ENCODE measurements around the gene DCAF8L2. TPM values are rescaled to one million over a fixed set of nuclear protein-coding genes. Genes with fewer than 3 reads are reported as not detected.

DCAF8L2 gene
- total RNA-seq, 2 donors from 2014 or later, result not detected

DNA sequence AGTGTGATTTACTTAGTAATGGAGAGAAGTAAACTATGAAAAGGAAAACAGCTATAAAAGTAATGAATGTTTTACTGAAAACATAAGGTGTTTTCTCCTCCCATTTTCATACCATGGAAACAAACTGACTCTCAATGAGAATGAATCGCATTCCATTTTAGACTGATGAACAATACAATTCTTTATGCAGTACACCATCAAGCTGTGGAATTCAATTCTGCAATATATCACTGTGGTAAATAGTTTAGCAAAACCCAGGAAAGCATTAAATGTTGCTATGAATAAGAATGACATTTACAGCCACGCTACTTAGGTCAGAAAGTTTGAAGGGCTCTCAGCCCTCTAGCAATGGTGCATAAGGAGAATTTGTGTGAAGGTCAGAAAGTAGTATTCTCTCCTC is 7.4 kb downstream of the DCAF8L2 start:
- no peak overlapping the region for H3K27ac ChIP-seq
- H3K4me1 ChIP-seq, result no peaks in the 10 kb centered on the region
- DNase-seq, result no peak
- H3K4me3 ChIP-seq, result no peak overlapping the region
- TF ChIP-seq, protein P1, sequence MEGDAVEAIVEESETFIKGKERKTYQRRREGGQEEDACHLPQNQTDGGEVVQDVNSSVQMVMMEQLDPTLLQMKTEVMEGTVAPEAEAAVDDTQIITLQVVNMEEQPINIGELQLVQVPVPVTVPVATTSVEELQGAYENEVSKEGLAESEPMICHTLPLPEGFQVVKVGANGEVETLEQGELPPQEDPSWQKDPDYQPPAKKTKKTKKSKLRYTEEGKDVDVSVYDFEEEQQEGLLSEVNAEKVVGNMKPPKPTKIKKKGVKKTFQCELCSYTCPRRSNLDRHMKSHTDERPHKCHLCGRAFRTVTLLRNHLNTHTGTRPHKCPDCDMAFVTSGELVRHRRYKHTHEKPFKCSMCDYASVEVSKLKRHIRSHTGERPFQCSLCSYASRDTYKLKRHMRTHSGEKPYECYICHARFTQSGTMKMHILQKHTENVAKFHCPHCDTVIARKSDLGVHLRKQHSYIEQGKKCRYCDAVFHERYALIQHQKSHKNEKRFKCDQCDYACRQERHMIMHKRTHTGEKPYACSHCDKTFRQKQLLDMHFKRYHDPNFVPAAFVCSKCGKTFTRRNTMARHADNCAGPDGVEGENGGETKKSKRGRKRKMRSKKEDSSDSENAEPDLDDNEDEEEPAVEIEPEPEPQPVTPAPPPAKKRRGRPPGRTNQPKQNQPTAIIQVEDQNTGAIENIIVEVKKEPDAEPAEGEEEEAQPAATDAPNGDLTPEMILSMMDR (IDR thresholded peaks at IDR 0.05), result no peak
- H3K36me3 ChIP-seq (replicated peaks in 1 of 2; ENCODE audit: insufficient read depth in 1 of 2, low read depth in 2 of 2), result no peaks in the 10 kb centered on the region
- intact Hi-C loops (cut with DNase I), result no loop called here
- no peaks in the 10 kb centered on the region for H3K27me3 ChIP-seq
- no peaks in the 10 kb centered on the region for H3K9me3 ChIP-seq
- no peak for ATAC-seq
- WGBS, 2 donors, result 68 to 79% methylated on average over 2 of the region's 2 CpGs

DNA sequence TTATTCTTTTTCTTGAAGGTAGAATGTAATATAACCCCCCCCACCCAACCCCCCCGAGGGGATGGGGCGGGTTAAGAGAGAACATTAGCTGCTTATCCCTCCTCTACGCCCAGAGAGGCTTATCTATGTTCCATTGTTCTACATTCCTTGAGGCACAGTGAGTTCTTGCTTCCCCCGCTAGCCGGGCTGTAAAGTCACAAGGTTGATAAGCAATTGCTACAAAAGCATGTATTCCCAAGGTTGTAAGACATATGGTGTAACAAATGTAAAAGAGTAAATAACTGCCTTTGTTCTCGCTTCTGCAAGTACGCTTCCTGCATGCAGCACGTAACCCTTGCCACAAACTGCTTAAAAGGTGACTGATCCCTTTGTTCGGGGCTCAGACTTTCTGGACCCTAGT is 8.2 kb downstream of the DCAF8L2 start:
- no peak overlapping the region for H3K27ac ChIP-seq
- DNase-seq, result no peak
- no peaks in the 10 kb centered on the region for H3K9me3 ChIP-seq
- no peaks in the 10 kb centered on the region for H3K27me3 ChIP-seq
- WGBS, 2 donors, result 14 to 15% methylated on average over 9 of the region's 9 CpGs
- intact Hi-C loops (cut with DNase I), result no loop called here
- TF ChIP-seq, protein P1 (IDR thresholded peaks at IDR 0.05), result no peak
- TF ChIP-seq POLR2A (IDR thresholded peaks at IDR 0.05), result no peak
- ATAC-seq, result no peak
- H3K4me1 ChIP-seq, result no peaks in the 10 kb centered on the region
- H3K4me3 ChIP-seq, result no peak overlapping the region
- no peaks in the 10 kb centered on the region for H3K36me3 ChIP-seq (replicated peaks in 1 of 2; ENCODE audit: insufficient read depth in 1 of 2, low read depth in 2 of 2)

DNA sequence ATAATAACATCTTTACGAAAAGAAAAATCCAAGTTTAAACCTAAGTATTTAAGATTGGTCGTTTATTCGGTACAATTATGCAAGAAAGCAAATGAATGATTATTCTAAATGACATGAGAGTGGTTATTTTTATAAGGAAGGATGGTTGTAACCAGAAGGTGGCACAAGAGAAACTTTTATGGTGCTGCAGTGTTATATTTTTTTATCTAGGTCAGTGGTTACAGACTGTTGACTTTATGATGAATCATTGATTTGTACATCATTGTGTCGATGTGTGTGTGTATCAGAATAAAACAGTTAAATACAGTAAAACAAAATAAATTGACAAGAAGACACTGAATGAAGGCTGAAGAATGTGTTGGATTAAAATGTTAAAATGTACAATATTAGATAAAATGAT is 9.8 kb downstream of the DCAF8L2 start:
- no peak for DNase-seq
- no peaks in the 10 kb centered on the region for H3K36me3 ChIP-seq (replicated peaks in 1 of 2; ENCODE audit: insufficient read depth in 1 of 2, low read depth in 2 of 2)
- H3K4me3 ChIP-seq, result no peak overlapping the region
- intact Hi-C loops (cut with DNase I), result no loop called here
- H3K4me1 ChIP-seq, result no peaks in the 10 kb centered on the region
- no peaks in the 10 kb centered on the region for H3K27me3 ChIP-seq
- 30 to 33% methylated on average over 4 of the region's 4 CpGs for WGBS, 2 donors
- TF ChIP-seq, protein P1 (IDR thresholded peaks at IDR 0.05), result no peak
- no peak for TF ChIP-seq POLR2A (IDR thresholded peaks at IDR 0.05)
- ATAC-seq, result no peak
- no peaks in the 10 kb centered on the region for H3K9me3 ChIP-seq
- H3K27ac ChIP-seq, result no peak overlapping the region

DNA sequence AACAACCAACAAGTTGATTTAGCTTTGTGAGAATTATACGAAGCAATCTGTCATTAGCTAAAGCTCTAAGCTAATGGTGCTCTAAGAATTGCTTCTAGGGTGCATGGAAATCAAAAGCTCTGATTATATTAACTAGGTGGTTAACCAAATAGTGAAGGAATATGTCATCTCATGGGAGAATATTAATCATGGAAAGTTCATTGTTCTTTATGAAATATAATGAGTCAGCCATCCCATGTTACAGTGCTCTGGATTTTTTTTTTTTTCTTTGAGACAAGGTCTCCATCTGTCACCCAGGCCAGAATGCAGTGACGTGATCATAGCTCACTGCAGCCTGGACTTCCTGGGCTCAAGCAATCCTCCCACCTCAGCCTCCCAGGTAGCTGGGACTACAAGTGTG is 10.5 kb downstream of the DCAF8L2 start:
- DNase-seq, result no peak
- WGBS, 2 donors, result 20 to 66% methylated on average over 2 of the region's 2 CpGs
- no peak overlapping the region for H3K27ac ChIP-seq
- no peaks in the 10 kb centered on the region for H3K36me3 ChIP-seq (replicated peaks in 1 of 2; ENCODE audit: insufficient read depth in 1 of 2, low read depth in 2 of 2)
- TF ChIP-seq POLR2A (IDR thresholded peaks at IDR 0.05), result no peak
- TF ChIP-seq, protein P1 (IDR thresholded peaks at IDR 0.05), result no peak
- no peak for ATAC-seq
- H3K27me3 ChIP-seq, result no peaks in the 10 kb centered on the region
- no peaks in the 10 kb centered on the region for H3K9me3 ChIP-seq
- intact Hi-C loops (cut with DNase I), result no loop called here
- H3K4me1 ChIP-seq, result no peaks in the 10 kb centered on the region
- no peak overlapping the region for H3K4me3 ChIP-seq

DNA sequence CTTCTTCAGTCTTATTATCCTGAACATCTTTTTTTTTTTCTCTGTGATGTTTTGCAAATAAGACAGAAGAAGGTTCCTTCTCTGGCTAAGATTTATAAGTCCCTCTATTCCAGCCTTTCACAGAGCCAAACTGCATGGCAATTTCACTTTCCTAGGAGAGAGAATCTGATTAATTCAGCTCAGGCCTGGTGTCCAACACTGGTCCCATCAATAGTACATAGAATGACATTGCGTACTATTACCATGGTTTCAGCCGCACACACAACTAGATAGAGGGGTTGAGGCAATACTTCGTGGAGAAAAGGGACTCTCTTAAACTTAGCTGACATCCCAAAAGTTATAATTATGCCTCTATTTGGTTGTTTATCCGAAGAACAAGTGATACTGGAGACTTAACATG is 18.5 kb downstream of the DCAF8L2 start:
- no peaks in the 10 kb centered on the region for H3K9me3 ChIP-seq
- DNase-seq (no peak), ATAC-seq (no peak)
- WGBS, 2 donors, result 53 to 58% methylated on average over 4 of the region's 4 CpGs
- H3K4me1 ChIP-seq, result no peaks in the 10 kb centered on the region
- H3K4me3 ChIP-seq, result no peak overlapping the region
- intact Hi-C loops (cut with DNase I), result no loop called here
- H3K27ac ChIP-seq, result no peak overlapping the region
- TF ChIP-seq, protein P1 (IDR thresholded peaks at IDR 0.05), result no peak
- TF ChIP-seq POLR2A (IDR thresholded peaks at IDR 0.05), result no peak
- H3K36me3 ChIP-seq (replicated peaks in 1 of 2; ENCODE audit: insufficient read depth in 1 of 2, low read depth in 2 of 2), result no peaks in the 10 kb centered on the region
- H3K27me3 ChIP-seq, result no peaks in the 10 kb centered on the region
